AG04450 (cell line): Measurements from ENCODE around the gene C2CD2. TPM values are rescaled to one million over a fixed set of nuclear protein-coding genes. Genes with fewer than 3 reads are reported as not detected.

Experiments used
- CTCF ChIA-PET: fragments of 300-600, 350-600 bp; formaldehyde crosslinking; extraction: SDS; loops from one replicate; lab custom pipeline; 2022; ENCODE audit warnings: antibody characterized with exemption, inconsistent platforms; lab: Charles Lee
- POLR2A ChIA-PET: fragments of 350-600 bp; formaldehyde crosslinking; extraction: SDS; loops from one replicate; lab custom pipeline; 2021; ENCODE audit warnings: antibody characterized with exemption, inconsistent platforms; lab: Yijun Ruan, JAX
- DNase-seq: peaks from one replicate; pipeline ENCODE4 v3.0.0-alpha.2; 2011; ENCODE audit warnings: low read depth, low spot score
- H3K27ac ChIP-seq: one replicate; pipeline ENCODE4 v1.5.1; 2012; ENCODE audit warnings: low read depth, low read length, control low read depth
- H3K27me3 ChIP-seq: one replicate; pipeline ENCODE4 v1.6.0; 2012; ENCODE audit warnings: low read length; ENCODE audit not compliant: control insufficient read depth, insufficient read depth
- H3K4me3 ChIP-seq: 2 replicates; pipeline ENCODE4 v1.5.1; 2011; ENCODE audit warnings: mild to moderate bottlenecking, low read depth, low read length, control low read depth
- H3K9me3 ChIP-seq: 2 replicates; pipeline ENCODE4 v1.5.1; 2012; ENCODE audit warnings: low read length; ENCODE audit not compliant: control insufficient read depth, insufficient read depth
- CTCF ChIP-seq: IDR thresholded peaks from 2 replicates; pipeline ENCODE4 v1.5.1; 2011; ENCODE audit warnings: low read depth, low read length, control low read depth, inconsistent platforms
- polyA minus RNA-seq: library from RNA; depleted of rRNA, polyadenylated mRNA; stranded (reverse); fragments of >200 nt; gene quantifications from 2 replicates; pipeline ENCODE4 v1.2.3, GENCODE V29; 2011; rRNA and poly(A)+ RNA removed
- polyA plus RNA-seq: library from polyadenylated mRNA; depleted of rRNA; stranded (reverse); fragments of >200 nt; gene quantifications from 2 replicates; pipeline ENCODE4 v1.2.3, GENCODE V29; 2011; rRNA removed

Gene C2CD2
- polyA plus RNA-seq (25.3 and 25.4 TPM in 2 replicates), polyA minus RNA-seq (68.6 and 87.4 TPM in 2 replicates)

GRCh38 chr21:41953831-41954653 is at the start of gene C2CD2:
Gene C2CD2, minus strand, starts transcription at chr21:41954018. Its CDS starts 370 bp downstream, at chr21:41953648.
- H3K4me3 ChIP-seq, result peak within 1 kb of the TSS; percentile 74
- no peaks in the 10 kb centered on the region; the same call in 1 of the 2 replicates for H3K9me3 ChIP-seq
- no peak within 1 kb of the TSS for H3K27ac ChIP-seq
- DNase-seq, result no peak
- CTCF ChIA-PET, result no interaction called here
- TF ChIP-seq CTCF, result no peak
- no peaks in the 10 kb centered on the region for H3K27me3 ChIP-seq
- POLR2A ChIA-PET, result no interaction called here

GRCh38 chr21:42003051-42003461 is 49.2 kb upstream of the C2CD2 start:
- Histone ChIP-seq H3K9me3 (no peaks in the 10 kb centered on the region), H3K27ac (peak overlapping the region; percentile 86), H3K4me3 (no peak overlapping the region), H3K27me3 (no peaks in the 10 kb centered on the region)
- POLR2A ChIA-PET, result interaction anchor here (1.5 kb wide), 1 partner anchor 9 kb away, joined by 5 read pairs; no protein-coding TSS in a partner anchor
- no peak for TF ChIP-seq CTCF
- DNase-seq, result no peak
- CTCF ChIA-PET, result interaction anchor here (0.7 to 1.3 kb wide), 4 partner anchors 44 to 832 kb away, joined by 3 to 4 read pairs (median 4); no protein-coding TSS in a partner anchor

- H3K4me3 ChIP-seq, result no peak overlapping the region
- DNase-seq, result peak; percentile 86
- CTCF ChIA-PET, result interaction anchor here (0.7 to 1.3 kb wide), 5 partner anchors 44 to 832 kb away, joined by 3 to 4 read pairs (median 3); no protein-coding TSS in a partner anchor
- peak overlapping the region; percentile 86 for H3K27ac ChIP-seq
- no peak for TF ChIP-seq CTCF
- H3K27me3 ChIP-seq, result no peaks in the 10 kb centered on the region
- POLR2A ChIA-PET, result interaction anchor here (1.5 kb wide), 1 partner anchor 9 kb away, joined by 5 read pairs; no protein-coding TSS in a partner anchor
- H3K9me3 ChIP-seq, result no peaks in the 10 kb centered on the region
Measured at GRCh38 chr21:42002421-42002958, 48.7 kb upstream of the C2CD2 start.

GRCh38 chr21:42001781-42002180 is 48.0 kb upstream of the C2CD2 start:
- Histone ChIP-seq H3K27ac (peak overlapping the region; percentile 23), H3K4me3 (no peak overlapping the region), H3K27me3 (no peaks in the 10 kb centered on the region), H3K9me3 (no peaks in the 10 kb centered on the region; the same call in 1 of the 2 replicates)
- no peak for DNase-seq
- POLR2A ChIA-PET, result no interaction called here
- CTCF ChIA-PET, result interaction anchor here (0.8 to 1.3 kb wide), 2 partner anchors 180 to 831 kb away, joined by 3 read pairs; no protein-coding TSS in a partner anchor
- TF ChIP-seq CTCF, result no peak

GRCh38 chr21:42000908-42001307 is 47.1 kb upstream of the C2CD2 start:
- ChIA-PET POLR2A (no interaction called here), CTCF (no interaction called here)
- H3K9me3 ChIP-seq, result peaks cover 6% of the 10 kb centered on the region
- no peaks in the 10 kb centered on the region for H3K27me3 ChIP-seq
- H3K4me3 ChIP-seq, result no peak overlapping the region
- no peak for TF ChIP-seq CTCF
- DNase-seq, result no peak
- no peak overlapping the region for H3K27ac ChIP-seq
